ENCODE results near the gene EIF3K.

Gene EIF3K

GRCh38 chr19:38606131-38606530, 12.9 kb upstream of the EIF3K start:
- TF ChIP-seq CTCF (conservative IDR thresholded peaks at IDR 0.05; ENCODE audit: low read length), result no peak
- no peak for DNase-seq (ENCODE audit: low read depth)
- no peak overlapping the region for H3K4me3 ChIP-seq (ENCODE audit: low read length)

- TF ChIP-seq CTCF (conservative IDR thresholded peaks at IDR 0.05; ENCODE audit: low read length), result no peak
- no peak for DNase-seq (ENCODE audit: low read depth)
Measured at GRCh38 chr19:38614289-38614688, 4.7 kb upstream of the EIF3K start.

GRCh38 chr19:38615007-38615581, 3.9 kb upstream of the EIF3K start:
- H3K4me3 ChIP-seq (ENCODE audit: low read length), result no peak overlapping the region
- TF ChIP-seq CTCF (conservative IDR thresholded peaks at IDR 0.05; ENCODE audit: low read length), result no peak
- no peak for DNase-seq (ENCODE audit: low read depth)

More at GRCh38 chr19:38614289-38614688, 4.7 kb upstream of the EIF3K start:
- no peak overlapping the region for H3K4me3 ChIP-seq (ENCODE audit: low read length)

GRCh38 chr19:38616265-38616664, 2.7 kb upstream of the EIF3K start:
- no peak overlapping the region for H3K4me3 ChIP-seq (ENCODE audit: low read length)
- no peak for TF ChIP-seq CTCF (conservative IDR thresholded peaks at IDR 0.05; ENCODE audit: low read length)
- DNase-seq (ENCODE audit: low read depth), result no peak

- TF ChIP-seq CTCF (conservative IDR thresholded peaks at IDR 0.05; ENCODE audit: low read length), result no peak
- no peak for DNase-seq (ENCODE audit: low read depth)
- no peak overlapping the region for H3K4me3 ChIP-seq (ENCODE audit: low read length)
Measured at GRCh38 chr19:38617283-38617763, 1.7 kb upstream of the EIF3K start.

GRCh38 chr19:38617764-38618589, 1.0 kb upstream of the EIF3K start, which contains the start of gene MAP4K1:
MAP4K1 (minus strand) TSS chr19:38617953; CDS start chr19:38617895, 58 bp downstream.
- no peak for DNase-seq (ENCODE audit: low read depth)
- H3K4me3 ChIP-seq (ENCODE audit: low read length), result peak within 1 kb of the TSS; percentile 100
- no peak for TF ChIP-seq CTCF (conservative IDR thresholded peaks at IDR 0.05; ENCODE audit: low read length)

All from AG10803 (cell line).